Activated CD8-positive, alpha-beta memory T cell treated with anti-CD3 and anti-CD28 coated beads, Interleukin-2, amount 50 U/mL, for 24 hours (primary cell): ENCODE measurements around the gene RIOK1.

Experiments
- DNase-seq: peaks from one replicate; pipeline ENCODE4 v3.0.0-alpha.2; 2020; ENCODE audit errors: extremely low read depth

Gene RIOK1

GRCh38 chr6:7409740-7410139 is 20.1 kb downstream of the RIOK1 start:
- no peak for DNase-seq

- DNase-seq: no peak
These were observed 21.2 kb downstream of the RIOK1 start for GRCh38 chr6:7410851-7411250.

GRCh38 chr6:7411328-7411727 is 21.7 kb downstream of the RIOK1 start:
- DNase-seq: no peak

- DNase-seq: no peak
These were observed 23.7 kb downstream of the RIOK1 start for GRCh38 chr6:7413151-7413823.

GRCh38 chr6:7414811-7415210 is 25.2 kb downstream of the RIOK1 start:
- no peak for DNase-seq

GRCh38 chr6:7417684-7418083 is 28.1 kb downstream of the RIOK1 start:
- DNase-seq: no peak

- no peak for DNase-seq
These were observed 28.8 kb downstream of the RIOK1 start for GRCh38 chr6:7418238-7418905.

GRCh38 chr6:7419065-7419464 is 29.5 kb downstream of the RIOK1 start:
- no peak for DNase-seq

GRCh38 chr6:7421066-7421465 is 31.5 kb downstream of the RIOK1 start:
- no peak for DNase-seq

- DNase-seq: no peak
These were observed 34.5 kb downstream of the RIOK1 start for GRCh38 chr6:7424058-7424457.

GRCh38 chr6:7424967-7425807 is 35.6 kb downstream of the RIOK1 start:
- DNase-seq: no peak

- no peak for DNase-seq
These were observed 36.2 kb downstream of the RIOK1 start for GRCh38 chr6:7425808-7426190.

- no peak for DNase-seq
These were observed 37.0 kb downstream of the RIOK1 start for GRCh38 chr6:7426447-7427169.

GRCh38 chr6:7431313-7431673 is 41.7 kb downstream of the RIOK1 start:
- no peak for DNase-seq

GRCh38 chr6:7431674-7432390 is 42.2 kb downstream of the RIOK1 start:
- DNase-seq: no peak

- no peak for DNase-seq
These were observed 42.9 kb downstream of the RIOK1 start for GRCh38 chr6:7432391-7433120.

- no peak for DNase-seq
These were observed 43.6 kb downstream of the RIOK1 start for GRCh38 chr6:7433121-7433617.

GRCh38 chr6:7434672-7435071 is 45.1 kb downstream of the RIOK1 start:
- DNase-seq: no peak

GRCh38 chr6:7438011-7438410 is 48.4 kb downstream of the RIOK1 start:
- no peak for DNase-seq

- DNase-seq: no peak
These were observed 49.6 kb downstream of the RIOK1 start for GRCh38 chr6:7439228-7439627.

GRCh38 chr6:7440476-7440875 is 50.9 kb downstream of the RIOK1 start:
- DNase-seq: no peak
